SIG-M5 treated with dmso at 0.1 percent for 504 hours (cell line): ENCODE results near the gene SGSM2.
"Not testable (repeated sequence)": the region's sequence is repeated elsewhere in the genome, so short reads cannot be mapped to it uniquely, and the experiment has no call there.

Source experiments
- DNase-seq: peaks from one replicate; lab custom pipeline; 2025; ENCODE audit not compliant: unreplicated experiment; lab: John Stamatoyannopoulos, UW

The SGSM2 gene, protein sequence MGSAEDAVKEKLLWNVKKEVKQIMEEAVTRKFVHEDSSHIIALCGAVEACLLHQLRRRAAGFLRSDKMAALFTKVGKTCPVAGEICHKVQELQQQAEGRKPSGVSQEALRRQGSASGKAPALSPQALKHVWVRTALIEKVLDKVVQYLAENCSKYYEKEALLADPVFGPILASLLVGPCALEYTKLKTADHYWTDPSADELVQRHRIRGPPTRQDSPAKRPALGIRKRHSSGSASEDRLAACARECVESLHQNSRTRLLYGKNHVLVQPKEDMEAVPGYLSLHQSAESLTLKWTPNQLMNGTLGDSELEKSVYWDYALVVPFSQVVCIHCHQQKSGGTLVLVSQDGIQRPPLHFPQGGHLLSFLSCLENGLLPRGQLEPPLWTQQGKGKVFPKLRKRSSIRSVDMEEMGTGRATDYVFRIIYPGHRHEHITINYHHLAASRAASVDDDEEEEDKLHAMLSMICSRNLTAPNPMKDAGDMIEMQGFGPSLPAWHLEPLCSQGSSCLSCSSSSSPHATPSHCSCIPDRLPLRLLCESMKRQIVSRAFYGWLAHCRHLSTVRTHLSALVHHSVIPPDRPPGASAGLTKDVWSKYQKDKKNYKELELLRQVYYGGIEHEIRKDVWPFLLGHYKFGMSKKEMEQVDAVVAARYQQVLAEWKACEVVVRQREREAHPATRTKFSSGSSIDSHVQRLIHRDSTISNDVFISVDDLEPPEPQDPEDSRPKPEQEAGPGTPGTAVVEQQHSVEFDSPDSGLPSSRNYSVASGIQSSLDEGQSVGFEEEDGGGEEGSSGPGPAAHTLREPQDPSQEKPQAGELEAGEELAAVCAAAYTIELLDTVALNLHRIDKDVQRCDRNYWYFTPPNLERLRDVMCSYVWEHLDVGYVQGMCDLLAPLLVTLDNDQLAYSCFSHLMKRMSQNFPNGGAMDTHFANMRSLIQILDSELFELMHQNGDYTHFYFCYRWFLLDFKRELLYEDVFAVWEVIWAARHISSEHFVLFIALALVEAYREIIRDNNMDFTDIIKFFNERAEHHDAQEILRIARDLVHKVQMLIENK

DNA sequence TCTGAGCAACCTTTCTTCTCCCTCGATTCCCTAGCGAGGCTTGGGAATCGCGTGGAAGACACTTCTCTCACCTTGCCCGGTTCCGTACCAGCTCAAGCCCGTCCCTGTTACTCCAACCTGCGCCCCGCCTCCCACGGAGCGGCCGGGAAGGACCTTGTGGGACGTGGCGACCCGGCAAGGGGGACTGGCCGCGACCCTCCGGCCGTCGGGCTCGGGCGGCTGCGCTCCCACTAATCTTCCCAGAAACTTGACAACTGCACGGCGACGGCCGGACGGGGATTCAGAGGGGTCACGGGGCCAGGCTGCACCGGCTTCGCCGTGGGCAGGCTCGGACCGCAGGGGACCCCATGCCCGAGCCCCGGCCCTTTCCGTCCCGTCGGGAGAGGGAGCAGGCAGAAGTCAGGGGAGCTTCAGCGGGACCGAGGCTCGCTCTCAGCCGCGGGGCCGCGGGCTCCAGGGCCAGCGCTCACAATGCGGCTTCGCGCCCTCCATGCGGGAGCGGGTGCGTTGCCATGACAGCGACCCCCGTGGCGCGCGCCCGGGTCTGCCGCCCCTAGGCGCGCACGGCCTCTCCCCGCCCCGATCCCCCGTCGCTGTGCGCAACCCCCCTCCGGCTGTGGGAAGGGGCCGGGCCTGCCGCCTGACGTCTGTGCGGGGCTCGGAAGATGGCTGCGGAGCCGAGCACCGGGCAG lies at the start of gene SGSM2:
SGSM2 (plus strand) TSS at position 650 of the 692 bp plus-strand sequence. CDS start 188 bp downstream, outside the sequence.
- peak; percentile 62 for DNase-seq

DNA sequence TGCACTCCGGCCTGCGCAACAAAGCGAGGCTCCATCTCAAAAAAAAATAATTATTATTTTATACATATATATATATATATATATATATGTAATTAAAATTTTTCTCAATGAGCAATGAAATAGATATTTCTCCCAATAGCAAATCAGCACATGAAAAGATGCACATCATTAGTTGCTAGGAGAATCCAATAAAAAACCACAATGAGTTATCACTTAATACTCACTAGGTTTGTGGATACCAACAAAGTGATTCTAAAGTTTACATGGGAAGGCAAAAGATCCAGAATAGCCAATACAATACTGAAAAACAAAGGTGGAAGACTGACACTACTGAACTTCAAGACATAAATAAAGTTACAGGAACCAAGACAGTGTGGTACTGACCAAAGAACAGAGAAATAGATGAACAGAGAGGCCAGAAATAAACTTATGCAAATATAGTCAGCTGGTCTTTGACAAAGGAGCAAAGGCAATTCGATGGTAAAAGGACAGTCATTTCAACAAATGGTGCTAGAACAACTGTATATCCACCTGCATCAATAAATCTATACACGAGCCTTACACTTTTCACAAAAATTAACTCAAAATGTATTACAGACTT lies 47.3 kb upstream of the SGSM2 start:
- DNase-seq: no peak

DNA sequence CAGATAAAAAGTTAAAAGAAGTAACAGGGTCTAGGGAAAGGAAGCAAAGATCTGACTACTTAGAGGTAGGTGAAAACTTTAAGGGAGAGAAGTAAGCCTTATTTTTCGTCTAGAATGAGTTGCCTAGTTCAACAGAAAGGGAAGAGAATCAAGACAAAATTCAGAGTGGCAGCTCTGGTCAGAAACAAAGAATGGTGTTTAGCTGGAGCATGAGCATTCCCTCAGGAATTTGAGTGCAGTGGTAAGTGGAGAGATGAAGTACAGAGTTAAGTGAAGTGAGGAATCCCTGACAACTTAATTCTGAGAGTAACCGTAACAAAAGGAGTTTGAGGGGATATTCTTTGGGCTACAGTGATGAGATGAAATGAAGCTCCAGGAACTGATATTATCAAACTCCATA lies 45.2 kb upstream of the SGSM2 start:
- no peak for DNase-seq

DNA sequence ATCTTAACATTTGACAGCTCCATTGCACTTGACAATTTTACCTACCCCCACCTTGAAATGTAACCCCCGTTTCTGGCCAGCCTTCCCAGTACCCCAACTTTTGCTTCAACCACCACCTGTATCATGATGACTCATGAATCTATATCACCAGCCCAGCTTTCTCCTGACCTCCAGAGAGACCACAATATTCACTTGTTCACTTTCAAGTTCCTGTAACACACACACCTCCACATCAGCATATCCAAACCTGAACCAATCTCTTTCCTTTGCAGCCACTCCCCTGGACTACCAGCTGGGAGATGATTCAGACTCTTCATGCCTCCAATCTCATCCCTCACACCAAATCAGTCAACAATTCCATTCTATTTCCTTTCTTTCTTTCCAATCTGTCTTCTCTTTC lies 41.7 kb upstream of the SGSM2 start:
- no peak for DNase-seq

DNA sequence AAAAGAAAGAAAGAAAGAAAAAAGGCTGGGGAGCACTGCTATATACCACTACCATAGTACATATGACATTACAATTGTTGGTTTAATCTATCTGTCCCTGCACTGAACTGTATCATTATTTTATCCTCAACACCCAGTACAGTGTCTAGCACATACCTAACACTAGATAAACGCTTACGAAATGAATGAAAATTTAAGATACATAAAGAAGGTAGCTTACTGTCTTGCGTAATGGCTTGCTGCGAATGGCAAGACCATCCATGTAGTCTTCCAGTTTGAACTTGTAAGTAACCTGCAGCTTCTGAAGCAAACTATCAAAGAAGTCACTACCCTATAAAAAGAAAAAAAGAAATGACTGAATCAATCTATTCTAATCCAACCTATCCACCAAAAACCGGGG lies 40.3 kb upstream of the SGSM2 start:
- DNase-seq: no peak

DNA sequence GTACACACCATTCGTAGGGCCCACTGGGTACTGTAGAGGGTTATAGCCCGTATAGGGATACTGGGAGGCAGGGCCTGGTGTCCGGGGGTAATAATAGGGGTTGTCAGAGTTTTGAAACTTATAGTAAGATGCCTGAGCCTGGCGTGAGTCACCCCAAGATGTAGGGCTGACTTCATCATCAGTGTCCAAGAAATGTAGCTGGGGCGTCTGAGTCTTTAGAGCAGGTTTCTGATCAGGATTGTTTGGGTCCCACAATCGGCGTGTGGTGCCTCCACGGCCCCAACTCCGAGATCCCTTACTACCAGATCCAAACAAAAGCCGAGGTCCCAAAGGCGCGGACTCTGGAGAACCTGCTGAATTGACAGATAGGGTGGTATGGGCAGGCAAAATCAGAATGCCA lies 38.2 kb upstream of the SGSM2 start:
- no peak for DNase-seq

DNA sequence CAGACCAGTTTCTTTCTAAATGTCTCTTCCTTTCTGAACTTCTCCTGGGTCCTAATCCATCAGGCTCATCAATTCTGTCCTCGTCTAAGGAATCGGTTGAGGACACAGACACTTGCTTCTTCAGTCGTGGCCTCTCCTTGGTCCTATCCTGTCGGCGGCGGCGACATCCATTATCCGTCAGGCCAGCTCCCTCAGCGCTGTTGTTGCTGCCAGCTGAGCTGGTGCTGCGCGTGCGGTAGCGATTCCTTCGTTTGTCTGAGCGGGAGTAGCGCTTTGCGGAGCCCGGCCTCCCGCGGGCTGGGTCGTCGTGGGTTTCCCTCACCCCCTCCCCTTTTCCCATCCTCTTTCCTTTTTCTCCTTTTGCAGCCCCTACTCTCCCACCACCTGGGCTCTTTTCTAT lies 37.5 kb upstream of the SGSM2 start:
- no peak for DNase-seq

DNA sequence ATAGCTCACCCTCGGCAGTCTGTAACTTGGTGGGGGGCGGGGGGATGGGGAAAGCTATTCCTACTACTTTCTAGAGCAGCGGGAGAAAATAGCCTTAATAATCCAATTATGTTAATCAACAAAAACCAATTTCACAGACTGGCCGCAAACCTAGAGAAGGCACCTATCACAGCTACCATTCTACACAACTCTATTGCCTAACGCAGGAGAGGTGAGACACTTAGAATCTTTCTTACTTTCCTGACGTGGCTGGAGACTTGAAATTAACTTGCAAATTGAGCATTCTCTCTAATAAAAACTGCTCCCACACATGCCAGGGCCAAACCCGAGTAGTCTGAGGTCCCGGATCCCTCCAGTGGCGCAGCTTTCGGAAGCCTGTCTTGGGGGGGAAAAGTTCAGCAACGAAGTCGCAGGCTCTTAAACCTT lies 34.5 kb upstream of the SGSM2 start:
- no peak for DNase-seq

DNA sequence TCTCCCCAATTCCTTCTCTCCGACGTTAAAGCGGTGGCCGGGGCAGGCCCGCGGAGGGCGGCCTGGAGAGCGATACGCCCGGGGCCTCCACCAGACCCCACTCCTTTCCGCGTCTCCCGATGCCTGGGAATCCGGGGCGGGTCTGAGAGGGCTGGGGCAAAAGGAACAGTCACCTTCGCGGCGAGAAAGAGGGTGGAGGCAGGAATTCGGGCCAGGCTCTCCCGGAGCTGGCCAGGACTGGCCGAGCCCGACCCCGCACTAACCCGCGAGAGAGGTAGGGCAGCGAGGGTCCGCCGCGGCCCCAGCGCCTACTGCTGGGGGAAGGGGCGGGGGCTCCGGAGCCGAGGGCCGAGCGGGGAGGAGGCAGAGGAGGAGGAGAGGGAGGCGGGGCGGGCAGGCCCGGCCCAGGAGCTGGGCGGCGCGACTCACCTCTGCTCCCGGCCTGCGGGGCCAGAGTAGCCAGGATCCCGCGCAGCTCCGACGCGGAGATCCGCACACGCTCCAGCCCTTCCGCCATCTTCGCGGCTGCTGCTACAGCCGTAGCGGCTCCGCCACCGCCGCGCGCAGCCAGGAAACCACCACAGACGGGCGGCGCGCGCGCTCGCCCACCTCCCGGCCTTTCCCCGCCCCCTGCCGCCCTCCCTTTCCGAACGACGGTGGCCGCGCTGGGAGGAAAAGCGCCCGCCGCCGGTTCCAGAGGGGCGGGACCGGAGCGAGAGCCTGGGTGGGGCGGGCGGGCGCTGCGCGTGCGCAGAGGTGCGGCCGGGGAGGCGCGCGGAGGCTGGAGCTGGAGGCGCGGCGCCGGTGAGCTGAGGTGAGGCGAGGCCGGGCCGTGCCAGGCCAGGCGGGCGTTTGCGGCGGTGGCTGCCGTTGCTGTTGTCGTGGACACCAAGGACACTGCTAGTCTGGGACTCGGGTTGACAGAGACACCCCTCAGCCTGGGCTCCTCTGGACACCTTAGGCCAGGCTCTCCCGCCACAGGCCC lies 33.8 kb upstream of the SGSM2 start, which contains the start of the genes SMG6 and SRR:
SMG6 (minus strand) TSS at position 582 of the 985 bp plus-strand sequence; CDS start at position 517, 65 bp downstream.
SRR (plus strand) TSS at position 747 of the 985 bp plus-strand sequence. CDS start 11,611 bp downstream, outside the sequence.
- DNase-seq: peak; percentile 70

DNA sequence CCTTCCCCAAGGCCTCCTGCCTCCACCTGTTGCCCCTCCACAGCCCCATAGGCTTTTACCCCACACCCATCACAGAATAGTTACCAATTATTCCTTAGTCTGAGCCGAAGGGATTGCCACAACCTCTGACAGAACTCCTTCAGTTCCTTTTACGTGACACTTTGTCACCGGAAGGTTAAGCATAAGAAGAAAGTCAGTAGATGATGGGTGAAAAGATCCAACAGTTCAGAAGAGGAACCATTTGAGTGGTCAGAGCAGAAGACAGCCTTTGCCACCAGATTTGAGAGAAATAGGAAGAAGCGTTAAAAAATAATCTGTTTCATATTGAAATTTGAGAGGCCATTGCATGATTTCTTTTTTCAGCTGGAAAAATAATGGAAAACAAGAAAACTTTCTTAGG lies 32.4 kb upstream of the SGSM2 start:
- no peak for DNase-seq

DNA sequence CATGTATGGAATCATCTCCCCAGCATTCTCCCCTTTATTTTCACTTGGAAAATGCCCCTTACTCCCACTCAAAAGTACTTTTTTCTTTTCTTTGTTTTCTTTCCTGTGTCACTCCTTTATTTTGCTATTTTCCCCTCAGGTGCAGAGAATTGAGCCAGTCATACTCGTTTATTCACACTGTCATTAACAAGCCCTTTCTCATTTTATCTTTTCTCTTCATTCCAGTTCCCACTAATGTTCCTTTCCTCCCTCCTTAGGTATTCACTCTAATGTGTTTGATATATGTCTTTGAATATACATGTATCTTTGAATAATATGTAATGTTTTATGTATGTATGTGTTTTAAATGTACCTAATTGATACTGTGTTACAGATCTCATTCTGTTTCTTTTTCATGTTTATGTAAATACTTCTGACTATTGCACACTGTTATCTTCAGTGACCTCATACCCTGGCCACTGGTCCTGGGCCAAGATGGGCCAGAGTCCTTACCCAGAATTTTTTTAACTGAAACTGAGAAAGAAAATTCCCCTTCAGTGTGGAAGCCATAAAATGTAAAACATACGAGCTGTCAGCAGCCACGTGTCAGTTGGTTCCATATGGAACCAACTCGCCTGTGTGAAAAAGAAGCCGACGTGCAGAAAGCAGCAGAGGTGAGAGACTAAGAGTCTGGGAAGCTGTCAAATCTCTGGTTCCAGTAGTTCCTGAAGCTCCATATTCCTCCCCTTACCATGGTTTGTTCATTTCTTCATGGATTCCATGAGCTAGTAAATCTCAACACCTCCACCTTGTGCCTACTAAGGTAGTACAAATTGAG lies 27.8 kb upstream of the SGSM2 start:
- no peak for DNase-seq

DNA sequence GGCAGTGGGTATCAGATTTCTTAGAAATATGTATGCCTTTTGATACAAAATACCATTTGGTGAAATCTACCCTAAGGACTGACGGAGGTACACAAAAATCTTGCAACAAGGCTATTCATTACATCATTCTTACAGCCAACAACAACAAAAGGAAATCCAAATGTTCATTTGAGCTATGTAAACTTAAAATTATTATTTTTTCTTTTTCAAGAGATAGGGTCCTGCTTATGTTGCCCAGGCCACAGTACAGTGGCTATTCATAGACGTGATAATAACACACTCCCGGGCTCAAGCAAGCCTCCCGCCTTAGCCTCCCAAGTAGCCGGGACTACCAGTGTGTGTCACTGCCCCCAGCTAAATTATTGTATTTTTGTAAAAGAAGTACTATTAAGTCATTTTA lies 24.6 kb upstream of the SGSM2 start:
- no peak for DNase-seq

DNA sequence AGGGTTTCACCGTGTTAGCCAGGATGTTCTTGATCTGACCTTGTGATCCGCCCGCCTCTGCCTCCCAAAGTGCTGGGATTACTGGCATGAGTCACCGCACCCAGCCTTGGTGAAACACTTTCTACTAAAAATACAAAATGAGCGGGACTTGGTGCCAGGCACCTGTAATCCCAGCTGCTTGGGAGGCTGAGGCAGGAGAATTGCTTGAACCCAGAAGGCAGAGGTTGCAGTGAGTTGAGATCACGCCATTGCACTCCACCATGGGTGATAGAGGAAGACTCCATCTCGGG lies 20.4 kb upstream of the SGSM2 start:
- DNase-seq: not testable (repeated sequence)

DNA sequence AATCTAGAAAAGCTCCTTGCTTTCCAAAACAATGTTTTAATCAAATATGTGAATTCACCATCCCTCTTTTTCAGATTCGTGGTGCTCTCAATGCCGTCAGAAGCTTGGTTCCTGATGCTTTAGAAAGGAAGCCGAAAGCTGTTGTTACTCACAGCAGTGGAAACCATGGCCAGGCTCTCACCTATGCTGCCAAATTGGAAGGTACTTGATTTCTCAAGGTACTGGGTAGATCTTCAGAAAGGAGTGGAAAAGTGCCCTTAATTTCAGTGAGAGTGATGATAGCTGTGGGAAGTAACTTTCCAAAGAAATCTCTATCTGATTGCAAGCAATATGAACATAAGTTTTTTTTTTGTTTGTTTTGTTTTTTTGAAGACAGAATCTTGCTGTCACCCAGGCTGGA lies 19.5 kb upstream of the SGSM2 start:
- DNase-seq: no peak

DNA sequence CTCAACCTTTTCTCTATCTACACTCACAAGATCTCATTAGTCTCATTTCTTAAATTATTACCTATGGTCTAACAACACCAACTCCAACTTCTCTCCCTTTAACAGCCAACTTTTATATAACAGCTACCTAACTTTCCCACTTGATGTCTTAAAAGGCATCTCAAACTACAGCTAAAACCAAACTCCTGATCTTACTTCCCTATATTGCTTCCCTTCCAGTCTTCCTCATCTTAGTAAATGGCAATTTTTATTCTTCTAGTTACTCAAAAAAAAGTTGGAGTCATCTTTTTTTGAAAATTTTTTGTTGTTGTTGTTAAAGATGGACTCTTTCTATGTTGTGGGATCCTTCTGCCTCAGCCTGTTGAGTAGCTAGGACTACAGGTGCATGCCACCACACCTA lies 18.2 kb upstream of the SGSM2 start:
- DNase-seq: peak; percentile 11

DNA sequence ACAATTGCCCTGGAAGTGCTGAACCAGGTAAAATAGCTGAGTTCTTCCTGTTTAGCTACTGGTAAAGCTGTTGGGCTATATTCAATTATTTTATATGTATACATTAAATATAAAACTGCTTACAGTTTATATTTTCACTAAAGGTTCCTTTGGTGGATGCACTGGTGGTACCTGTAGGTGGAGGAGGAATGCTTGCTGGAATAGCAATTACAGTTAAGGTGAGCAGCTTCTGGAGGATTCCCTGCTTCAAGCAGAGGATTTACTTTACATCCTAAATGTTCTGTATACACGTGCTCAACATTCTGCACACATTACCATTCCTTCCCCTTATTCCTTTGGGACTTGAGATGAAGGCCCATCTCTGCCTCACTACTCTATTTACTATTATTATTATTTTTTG lies 15.9 kb upstream of the SGSM2 start:
- no peak for DNase-seq

DNA sequence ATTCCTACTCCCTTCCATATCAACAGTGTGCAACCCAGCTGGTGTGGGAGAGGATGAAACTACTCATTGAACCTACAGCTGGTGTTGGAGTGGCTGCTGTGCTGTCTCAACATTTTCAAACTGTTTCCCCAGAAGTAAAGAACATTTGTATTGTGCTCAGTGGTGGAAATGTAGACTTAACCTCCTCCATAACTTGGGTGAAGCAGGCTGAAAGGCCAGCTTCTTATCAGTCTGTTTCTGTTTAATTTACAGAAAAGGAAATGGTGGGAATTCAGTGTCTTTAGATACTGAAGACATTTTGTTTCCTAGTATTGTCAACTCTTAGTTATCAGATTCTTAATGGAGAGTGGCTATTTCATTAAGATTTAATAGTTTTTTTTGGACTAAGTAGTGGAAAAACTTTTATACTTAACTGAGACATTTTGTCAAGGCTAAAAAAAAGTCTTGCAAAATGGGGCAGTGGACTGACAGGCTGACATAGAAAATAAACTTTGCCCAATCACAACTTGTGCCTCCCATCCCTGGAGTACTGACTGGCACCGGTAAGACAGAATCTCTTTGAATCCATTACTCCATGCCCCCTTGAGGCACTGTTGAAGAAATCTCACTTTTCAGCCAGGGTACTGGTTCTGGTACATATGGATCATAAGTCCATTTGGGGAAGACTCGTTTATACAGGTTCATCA lies 13.5 kb upstream of the SGSM2 start:
- no peak for DNase-seq

DNA sequence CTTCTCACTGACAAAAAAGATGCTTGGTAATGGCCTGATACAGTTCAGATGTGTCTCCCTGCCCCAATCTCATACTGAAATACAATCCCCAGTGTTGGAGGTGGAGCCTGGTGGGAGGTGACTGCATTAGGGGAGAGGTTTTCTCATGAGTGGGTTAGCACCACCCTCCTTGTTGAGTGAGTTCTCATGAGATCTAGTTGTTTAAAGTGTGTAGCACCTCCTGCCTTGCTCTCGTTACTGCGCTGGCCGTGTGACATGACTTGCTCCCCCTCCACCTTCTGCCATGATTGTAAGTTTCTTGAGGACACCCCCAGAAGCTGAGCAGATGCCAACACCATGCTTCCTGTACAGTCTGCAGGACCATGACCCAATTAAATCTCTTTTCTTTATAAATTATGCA lies 6.0 kb upstream of the SGSM2 start:
- no peak for DNase-seq
